Measurements from ENCODE around the gene ANKRD39. TPM values are rescaled to one million over a fixed set of nuclear protein-coding genes. Genes with fewer than 3 reads are reported as not detected.

The ANKRD39 gene
- total RNA-seq, 1 experiment from 2014 or later: 19.3 TPM

- ChIA-PET CTCF (interaction anchor here (1.2 kb wide), 1 partner anchor 22 kb away, joined by 4 read pairs; the partner anchor contains the start of gene ANKRD39), POLR2A (interaction anchor here (0.6 kb wide), 2 partner anchors 22 to 39 kb away, joined by 3 to 4 read pairs; no protein-coding TSS in a partner anchor)
- H3K4me3 ChIP-seq (ENCODE audit: low read depth, low read length): no peak overlapping the region
- Mint-ChIP-seq H3K9me3 (ENCODE audit: unreplicated experiment) (no peaks in the 10 kb centered on the region), H3K4me1 (ENCODE audit: low read depth, unreplicated experiment) (peaks cover 37% of the 10 kb centered on the region), H3K4me3 (ENCODE audit: unreplicated experiment) (no peak overlapping the region), H3K27me3 (ENCODE audit: insufficient read depth, unreplicated experiment) (no peaks in the 10 kb centered on the region), H3K27ac (ENCODE audit: unreplicated experiment) (no peak overlapping the region), H3K36me3 (ENCODE audit: insufficient read depth, unreplicated experiment) (peaks cover 77% of the 10 kb centered on the region)
- no TSS peak for BruUV-seq (replicated peaks)
- no peak for DNase-seq
- H3K9me3 ChIP-seq: no peaks in the 10 kb centered on the region
- no peaks in the 10 kb centered on the region for H3K27me3 ChIP-seq (replicated peaks; ENCODE audit: control insufficient read depth, insufficient read depth, low read length)
- intact Hi-C loops (cut with micrococcal nuclease; ENCODE audit: unreplicated experiment): no loop called here
- peaks cover 34% of the 10 kb centered on the region for H3K4me1 ChIP-seq
- H3K36me3 ChIP-seq (ENCODE audit: control insufficient read depth, insufficient read depth, low read length): peaks cover 8% of the 10 kb centered on the region
- TF ChIP-seq CTCF (IDR thresholded peaks at IDR 0.05; ENCODE audit: insufficient read depth in 1 of 2, low read depth in 1 of 2, low read length in 1 of 2, severe bottlenecking in 1 of 2, unreplicated experiment in 1 of 2): no peak
These were observed 22.0 kb downstream of the ANKRD39 start for GRCh38 chr2:96835830-96836229.

- Mint-ChIP-seq H3K36me3 (ENCODE audit: insufficient read depth, unreplicated experiment) (peaks cover 86% of the 10 kb centered on the region), H3K9me3 (ENCODE audit: unreplicated experiment) (no peaks in the 10 kb centered on the region), H3K4me1 (ENCODE audit: low read depth, unreplicated experiment) (peaks cover 52% of the 10 kb centered on the region), H3K4me3 (ENCODE audit: unreplicated experiment) (peak overlapping the region; percentile 65), H3K27me3 (ENCODE audit: insufficient read depth, unreplicated experiment) (no peaks in the 10 kb centered on the region), H3K27ac (ENCODE audit: unreplicated experiment) (peak overlapping the region; percentile 95)
- Histone ChIP-seq H3K4me3 (ENCODE audit: low read depth, low read length) (no peak overlapping the region), H3K36me3 (ENCODE audit: control insufficient read depth, insufficient read depth, low read length) (peaks cover 10% of the 10 kb centered on the region), H3K4me1 (peaks cover 34% of the 10 kb centered on the region), H3K9me3 (no peaks in the 10 kb centered on the region), H3K27me3 (replicated peaks; ENCODE audit: control insufficient read depth, insufficient read depth, low read length) (no peaks in the 10 kb centered on the region)
- no peak for TF ChIP-seq CTCF (IDR thresholded peaks at IDR 0.05; ENCODE audit: insufficient read depth in 1 of 2, low read depth in 1 of 2, low read length in 1 of 2, severe bottlenecking in 1 of 2, unreplicated experiment in 1 of 2)
- no TSS peak for BruUV-seq (replicated peaks)
- DNase-seq: peak; percentile 87 to 92
- POLR2A ChIA-PET: interaction anchor here (0.6 to 0.8 kb wide), 2 partner anchors 14 kb away, joined by 3 read pairs; no protein-coding TSS in a partner anchor
- CTCF ChIA-PET: interaction anchor here (0.5 to 1.8 kb wide), 6 partner anchors 9 to 171 kb away, joined by 3 to 6 read pairs (median 6); partner anchors contain the start of genes ANKRD39 and CNNM3
- intact Hi-C loops (cut with micrococcal nuclease; ENCODE audit: unreplicated experiment): loop anchor here (1.0 kb wide), 2 partner anchors 9 to 14 kb away; no protein-coding TSS in a partner anchor
These were observed 24.9 kb downstream of the ANKRD39 start for GRCh38 chr2:96832754-96833507.

GRCh38 chr2:96832408-96832753, 25.4 kb downstream of the ANKRD39 start:
- DNase-seq: no peak
- H3K4me3 ChIP-seq (ENCODE audit: low read depth, low read length): no peak overlapping the region
- Mint-ChIP-seq H3K36me3 (ENCODE audit: insufficient read depth, unreplicated experiment) (peaks cover 91% of the 10 kb centered on the region), H3K4me3 (ENCODE audit: unreplicated experiment) (peak overlapping the region; percentile 65), H3K9me3 (ENCODE audit: unreplicated experiment) (no peaks in the 10 kb centered on the region), H3K27ac (ENCODE audit: unreplicated experiment) (peak overlapping the region; percentile 95), H3K27me3 (ENCODE audit: insufficient read depth, unreplicated experiment) (no peaks in the 10 kb centered on the region), H3K4me1 (ENCODE audit: low read depth, unreplicated experiment) (peaks cover 51% of the 10 kb centered on the region)
- no peaks in the 10 kb centered on the region for H3K9me3 ChIP-seq
- peaks cover 30% of the 10 kb centered on the region for H3K4me1 ChIP-seq
- H3K27me3 ChIP-seq (replicated peaks; ENCODE audit: control insufficient read depth, insufficient read depth, low read length): no peaks in the 10 kb centered on the region
- BruUV-seq (replicated peaks): TSS peak; percentile 33
- no peak for TF ChIP-seq CTCF (IDR thresholded peaks at IDR 0.05; ENCODE audit: insufficient read depth in 1 of 2, low read depth in 1 of 2, low read length in 1 of 2, severe bottlenecking in 1 of 2, unreplicated experiment in 1 of 2)
- peaks cover 11% of the 10 kb centered on the region for H3K36me3 ChIP-seq (ENCODE audit: control insufficient read depth, insufficient read depth, low read length)
- CTCF ChIA-PET: interaction anchor here (1.2 kb wide), 1 partner anchor 26 kb away, joined by 6 read pairs; the partner anchor contains the start of gene ANKRD39
- POLR2A ChIA-PET: interaction anchor here (0.6 kb wide), 1 partner anchor 13 kb away, joined by 3 read pairs; no protein-coding TSS in a partner anchor
- intact Hi-C loops (cut with micrococcal nuclease; ENCODE audit: unreplicated experiment): loop anchor here (1.0 kb wide), 2 partner anchors 8 to 13 kb away; no protein-coding TSS in a partner anchor
